Activated T-helper 9 cell treated with anti-CD3 and anti-CD28 coated beads, Interleukin-2, amount 50 U/mL, for 16 hours (primary cell): ENCODE data around the gene DCUN1D1.

Experiments used
- DNase-seq: peaks from one replicate; pipeline ENCODE4 v3.0.0-alpha.2; 2020; ENCODE audit warnings: low read depth

DCUN1D1 gene

DNA sequence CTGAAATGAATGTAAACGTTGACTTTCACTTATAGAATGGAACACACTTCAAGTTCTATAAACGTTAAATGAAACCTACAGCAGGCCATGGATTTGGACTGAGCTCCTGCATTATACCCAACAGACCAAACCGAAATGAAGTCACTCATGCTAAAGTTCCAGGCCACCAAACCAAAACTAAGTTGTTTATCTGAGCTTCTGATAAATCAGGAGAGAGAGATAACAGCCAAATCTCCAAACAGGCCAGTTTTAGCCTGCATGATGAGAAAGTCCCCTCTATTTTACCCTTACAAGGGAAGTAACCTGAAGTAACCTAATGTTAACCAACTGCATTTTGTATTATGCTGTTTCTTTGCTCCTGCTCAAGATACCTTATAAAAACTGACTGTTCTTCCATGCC, 44.5 kb downstream of the DCUN1D1 start:
- no peak for DNase-seq

- no peak for DNase-seq
Measured at GRCh38 chr3:182925944-182926337, 54.4 kb downstream of the DCUN1D1 start.

DNA sequence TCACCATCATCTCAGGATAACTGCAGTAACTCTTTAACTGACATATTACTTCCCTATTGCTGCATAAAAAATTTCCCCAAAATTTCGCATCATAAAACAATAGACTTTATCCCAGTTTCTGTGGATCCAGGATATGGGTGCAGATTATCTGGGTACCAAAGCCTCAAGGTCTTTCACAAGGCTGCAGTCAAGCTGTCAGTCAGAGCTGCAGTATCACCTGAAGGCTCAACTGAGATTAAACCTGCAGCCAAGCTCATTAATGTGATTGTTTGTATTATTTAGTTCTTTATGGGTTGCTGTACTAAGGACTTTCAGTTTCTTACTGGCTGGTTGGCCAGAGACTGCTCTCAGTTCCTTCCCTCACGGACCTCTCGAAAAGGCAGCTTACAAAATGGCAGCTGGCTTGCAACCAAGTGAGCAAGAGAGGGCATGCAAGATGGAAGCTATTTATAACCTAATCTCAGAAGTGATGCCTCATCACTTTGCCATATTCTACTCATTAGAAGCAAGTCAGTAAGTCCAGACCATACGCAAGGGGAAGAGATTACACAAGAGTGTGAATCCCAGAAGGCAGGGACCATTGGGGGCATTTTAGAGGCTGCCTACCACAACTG, 54.9 kb downstream of the DCUN1D1 start:
- DNase-seq: no peak

- no peak for DNase-seq
Measured at GRCh38 chr3:182921665-182922355, 58.5 kb downstream of the DCUN1D1 start.

GRCh38 chr3:182920515-182921084, 59.7 kb downstream of the DCUN1D1 start:
- DNase-seq: no peak

GRCh38 chr3:182919866-182920357, 60.4 kb downstream of the DCUN1D1 start:
- DNase-seq: no peak

- DNase-seq: no peak
Measured at GRCh38 chr3:182917134-182917533, 63.2 kb downstream of the DCUN1D1 start.

GRCh38 chr3:182914341-182914740, 66.0 kb downstream of the DCUN1D1 start:
- DNase-seq: no peak

GRCh38 chr3:182913889-182914288, 66.4 kb downstream of the DCUN1D1 start:
- no peak for DNase-seq

DNA sequence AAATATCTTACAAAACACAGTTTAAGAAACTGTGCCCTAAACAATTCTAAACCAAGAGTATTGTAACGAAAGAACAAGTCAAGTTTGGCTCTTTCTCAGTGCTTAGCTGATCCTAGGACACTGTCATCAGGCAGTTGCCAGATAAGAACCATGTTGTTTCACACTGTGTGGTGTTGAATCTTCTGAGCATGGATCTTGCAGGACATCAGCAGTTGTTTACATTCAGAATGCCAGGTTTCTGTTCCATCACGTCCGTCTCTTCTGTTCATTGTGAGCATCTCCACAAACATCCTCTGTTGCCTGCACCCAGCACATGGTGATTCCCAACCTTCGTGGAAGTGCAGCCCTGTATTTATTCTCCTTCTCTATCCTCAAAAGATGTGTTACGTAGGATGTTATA, 67.9 kb downstream of the DCUN1D1 start:
- no peak for DNase-seq

- no peak for DNase-seq
Measured at GRCh38 chr3:182911782-182912111, 68.6 kb downstream of the DCUN1D1 start.

DNA sequence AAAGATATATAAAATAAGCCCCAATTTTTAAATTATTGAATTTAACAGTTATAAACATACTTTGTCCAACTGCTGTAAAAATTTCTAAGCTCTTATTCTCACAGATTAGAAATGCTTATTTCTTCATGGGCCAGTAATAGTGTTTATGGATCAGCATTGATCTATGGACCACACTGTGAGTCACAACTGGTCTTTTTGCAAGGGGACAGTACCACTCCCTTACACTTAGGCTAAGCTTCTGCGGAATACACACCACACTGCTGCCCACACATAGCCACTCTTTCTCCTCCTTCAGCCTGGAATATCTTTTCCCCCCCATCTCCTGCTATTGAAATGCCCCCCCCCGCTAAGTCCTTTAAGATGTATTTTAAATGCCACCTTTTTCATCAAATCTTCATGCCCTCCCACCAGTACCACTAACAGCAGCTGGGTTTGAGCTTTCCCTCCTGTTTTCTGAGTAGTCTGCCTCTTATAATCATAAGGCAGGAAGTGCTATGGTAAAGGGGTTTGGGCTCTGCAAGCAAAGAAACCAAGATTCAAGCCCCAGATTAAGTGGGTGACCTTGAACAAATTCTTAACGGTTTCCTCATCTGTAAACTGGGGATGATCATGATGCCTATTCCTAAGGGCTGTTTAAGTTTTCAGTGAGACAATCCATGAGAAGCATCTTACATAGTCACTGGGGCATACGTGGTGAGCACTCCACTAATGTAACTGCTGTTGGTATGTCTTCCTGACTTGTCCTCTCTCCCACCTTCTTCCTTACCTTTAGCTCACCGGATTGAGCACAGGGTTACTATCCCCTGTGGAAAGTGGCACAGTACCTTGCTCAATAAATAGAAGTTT, 69.2 kb downstream of the DCUN1D1 start:
- DNase-seq: no peak

DNA sequence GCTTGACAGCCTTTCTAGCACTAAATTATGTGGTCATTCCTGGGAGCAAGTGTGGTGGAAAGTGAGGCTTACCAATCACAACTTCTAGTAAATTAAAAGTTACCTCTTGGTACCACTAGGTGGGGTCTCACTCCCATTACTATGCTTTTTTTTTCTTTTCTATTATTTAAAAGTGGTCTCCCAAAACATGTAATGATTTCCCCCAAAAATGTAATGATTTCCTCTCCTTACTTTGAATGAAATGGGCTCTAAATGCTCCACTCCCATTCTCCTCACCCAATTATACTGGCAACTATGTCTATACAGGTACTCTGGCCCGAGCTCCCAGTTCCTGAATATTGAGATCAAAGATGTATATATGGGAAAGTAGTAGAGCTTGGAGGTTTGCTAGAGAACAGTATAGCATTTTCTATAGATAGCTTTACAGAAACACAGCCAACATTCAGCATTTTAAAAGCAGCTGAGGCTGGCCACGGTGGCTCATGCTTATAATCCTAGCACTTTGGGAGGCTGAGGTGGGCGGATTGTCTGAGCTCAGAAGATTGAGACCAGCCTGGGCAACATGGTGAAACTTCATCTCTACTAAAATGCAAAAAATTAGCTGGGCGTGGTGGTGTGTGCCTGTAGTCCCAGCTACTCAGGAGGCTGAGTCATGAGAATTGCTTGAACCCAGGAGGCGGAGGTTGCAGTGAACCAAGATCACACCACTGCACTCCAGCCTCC, 70.9 kb downstream of the DCUN1D1 start:
- DNase-seq: no peak

DNA sequence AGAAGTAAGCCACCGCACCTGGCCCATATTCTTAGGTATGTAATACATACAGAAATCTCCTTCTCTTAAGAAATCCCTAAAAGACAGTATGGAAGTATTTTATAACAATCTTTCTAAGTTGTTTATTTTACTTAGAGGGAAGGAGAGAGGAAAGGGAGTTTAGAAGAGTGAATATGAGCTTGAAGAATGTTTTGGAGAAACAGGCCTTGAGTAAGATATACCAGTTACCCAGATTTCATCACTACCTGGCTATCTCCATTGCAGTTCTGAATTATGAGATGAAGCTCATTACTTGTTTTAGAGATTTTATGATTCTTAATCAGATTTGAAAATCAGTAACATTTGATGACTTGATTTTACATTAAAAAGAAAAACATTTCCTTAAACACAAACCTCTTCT, 71.9 kb downstream of the DCUN1D1 start:
- DNase-seq: no peak

DNA sequence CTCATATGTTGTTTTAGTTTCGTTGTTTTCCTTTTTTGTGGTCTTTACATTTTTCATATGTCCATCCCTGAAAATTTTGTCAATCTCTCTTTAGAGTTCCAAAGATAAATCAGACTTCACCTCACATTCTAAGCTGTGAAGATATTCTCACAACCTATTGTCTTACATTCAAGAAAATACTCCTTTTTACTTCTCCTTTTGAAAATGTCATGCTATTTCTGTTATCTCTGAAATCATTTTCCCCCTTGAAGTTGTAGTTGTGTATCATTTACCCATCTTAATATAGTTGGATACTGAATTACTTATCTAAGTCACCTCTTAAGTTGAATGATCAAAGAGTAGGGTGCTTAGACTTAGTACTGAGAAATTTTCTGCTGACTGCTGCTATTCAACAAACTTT, 74.3 kb downstream of the DCUN1D1 start:
- no peak for DNase-seq

DNA sequence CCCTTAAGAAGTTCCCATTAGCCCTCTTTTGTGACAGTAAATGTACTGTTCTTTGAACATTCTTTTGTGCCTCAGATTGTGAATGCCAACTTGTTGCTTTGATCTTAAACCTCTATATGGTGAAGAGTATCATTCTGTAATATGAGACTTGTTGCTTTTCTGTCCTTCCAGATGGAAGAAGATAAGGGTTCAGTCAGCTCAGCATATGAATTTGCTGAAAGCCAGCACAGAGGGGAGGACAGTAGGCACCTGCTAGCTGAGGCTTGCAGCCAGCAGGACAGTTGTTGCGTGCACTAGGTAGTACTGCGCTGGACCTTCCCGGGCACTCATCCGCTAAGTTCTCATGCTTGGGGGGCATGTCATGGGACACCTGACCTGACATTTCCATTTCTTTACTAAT, 74.7 kb downstream of the DCUN1D1 start:
- DNase-seq: no peak

DNA sequence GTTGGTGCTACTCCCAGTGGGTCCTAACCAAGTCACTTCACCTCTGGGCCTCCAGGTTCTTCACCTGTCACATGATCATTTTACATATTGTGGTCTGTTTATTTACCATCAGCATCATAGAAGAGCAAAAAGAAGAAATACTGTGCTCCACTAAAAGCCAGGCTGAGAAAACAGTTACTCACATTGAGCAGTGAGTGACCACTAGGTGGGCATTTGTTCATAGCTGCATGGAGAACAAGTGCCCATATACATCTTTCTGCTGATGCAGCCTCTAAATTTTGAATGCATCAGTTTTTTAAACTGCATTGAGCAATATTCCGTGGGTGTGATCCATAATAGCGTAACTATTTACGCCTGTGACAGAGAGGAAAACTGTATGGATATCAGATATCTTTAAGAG, 76.2 kb downstream of the DCUN1D1 start:
- no peak for DNase-seq

DNA sequence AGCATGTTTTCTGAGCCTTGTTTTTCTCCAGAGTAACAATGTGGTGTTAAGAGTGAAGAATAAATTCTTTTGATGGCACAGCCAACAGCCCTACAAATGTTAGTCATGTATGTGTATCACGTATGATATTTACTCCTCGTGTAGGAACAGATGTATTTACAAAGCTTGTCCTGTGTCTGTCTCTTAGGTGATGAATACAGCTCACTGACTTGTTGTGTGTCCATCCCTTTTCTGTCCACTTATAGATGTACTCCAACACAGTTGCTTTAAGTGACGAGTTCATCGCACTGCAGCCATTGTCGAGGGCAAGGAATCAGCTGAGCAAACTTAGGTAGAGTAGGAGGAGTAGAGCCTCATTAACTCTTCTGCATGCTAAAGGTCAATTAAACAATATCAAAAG, 78.1 kb downstream of the DCUN1D1 start:
- DNase-seq: no peak

- DNase-seq: no peak
Measured at GRCh38 chr3:182896553-182896952, 83.8 kb downstream of the DCUN1D1 start.

DNA sequence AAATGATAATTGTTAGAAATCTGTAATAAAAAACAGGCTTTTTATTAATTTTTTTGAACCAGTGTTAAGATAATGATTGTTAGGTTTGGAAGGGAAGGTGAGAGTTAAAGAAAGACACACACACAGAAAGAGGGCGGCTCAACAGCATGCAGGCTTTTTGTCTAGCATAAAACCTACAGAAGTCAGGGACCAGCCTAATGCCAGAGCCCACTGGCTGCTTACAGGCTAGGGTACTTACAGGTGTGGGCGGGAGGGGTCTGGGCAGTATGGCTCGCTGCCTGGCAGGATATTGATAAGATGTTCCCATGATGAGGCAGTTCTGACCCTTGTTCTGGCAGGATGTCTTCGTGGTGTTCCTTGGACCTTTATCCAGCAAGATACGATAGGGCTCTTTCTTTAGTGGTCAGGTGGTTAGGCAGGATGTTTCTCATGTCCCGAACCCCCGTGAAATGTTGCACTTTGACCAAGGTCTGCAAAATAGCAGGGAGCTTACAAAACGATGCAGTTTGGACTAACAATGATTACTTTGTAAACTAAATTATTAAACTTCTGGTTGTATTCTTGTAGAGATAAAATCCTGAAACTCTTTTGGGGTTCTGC, 84.7 kb downstream of the DCUN1D1 start:
- DNase-seq: no peak

- no peak for DNase-seq
Measured at GRCh38 chr3:182892226-182892625, 88.1 kb downstream of the DCUN1D1 start.

DNA sequence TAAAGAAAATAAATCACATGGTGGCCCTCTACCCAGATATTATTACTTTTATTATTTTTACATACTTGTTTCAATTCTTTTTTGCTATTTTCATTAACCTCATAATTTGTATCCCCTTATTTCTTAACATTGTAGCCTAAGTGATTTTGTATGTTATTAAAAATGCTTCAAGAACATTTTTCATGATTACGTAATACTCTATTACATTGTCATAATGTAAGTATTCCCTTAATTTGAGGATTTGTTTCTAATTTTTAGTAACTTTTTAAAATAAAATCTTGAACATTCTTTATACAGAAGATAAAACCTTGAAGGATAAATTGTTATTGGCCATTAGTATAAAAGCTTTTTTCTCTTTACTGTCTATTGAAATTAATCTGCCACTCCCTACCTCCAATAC, 89.0 kb downstream of the DCUN1D1 start:
- DNase-seq: no peak
